Sciatic nerve (tissue), 2 donors: ENCODE measurements around the gene NARS2. TPM values are rescaled to one million over a fixed set of nuclear protein-coding genes. Genes with fewer than 3 reads are reported as not detected.
"Not testable (repeated sequence)": the region's sequence is repeated elsewhere in the genome, so short reads cannot be mapped to it uniquely, and the experiment has no call there.

ENCODE experiments used
- ATAC-seq: fragments of 200-7000 bp; cut with Tn5 transposase; one replicate; pipeline ENCODE4 v1.9.1; 2020; ENCODE audit warnings: mild to moderate bottlenecking, moderate library complexity
- DNase-seq: peaks from one replicate; pipeline ENCODE4 v3.0.0-alpha.2; 2020; ENCODE audit warnings: low spot score
- intact Hi-C: fragments of 100-400 bp; cut with DNase I; formaldehyde crosslinking; loops from one replicate; pipeline ENCODE4 v1.14.2; 2022
- total RNA-seq: library from RNA; stranded (reverse); fragmentation: NEBNext Ultra II Directional; extraction: Animal tissue kit (Norgen Biotek cat#: 25700); gene quantifications from one replicate; pipeline ENCODE4 v1.2.1, GENCODE V29; 2021
- donor health status: DM: no; HTN: no; CAD: no.
- donor health status: DM: no; HTN: no; CAD: no.

Gene NARS2
- total RNA-seq: 15.0 TPM

- ATAC-seq (peak; percentile 100), DNase-seq (peak; percentile 99)
- intact Hi-C loops: no loop called here
Measured at GRCh38 chr11:78574386-78575381, at the start of gene NARS2. TSS of gene NARS2 (minus strand) at chr11:78574864. CDS start at chr11:78574488, 376 bp downstream.

DNA sequence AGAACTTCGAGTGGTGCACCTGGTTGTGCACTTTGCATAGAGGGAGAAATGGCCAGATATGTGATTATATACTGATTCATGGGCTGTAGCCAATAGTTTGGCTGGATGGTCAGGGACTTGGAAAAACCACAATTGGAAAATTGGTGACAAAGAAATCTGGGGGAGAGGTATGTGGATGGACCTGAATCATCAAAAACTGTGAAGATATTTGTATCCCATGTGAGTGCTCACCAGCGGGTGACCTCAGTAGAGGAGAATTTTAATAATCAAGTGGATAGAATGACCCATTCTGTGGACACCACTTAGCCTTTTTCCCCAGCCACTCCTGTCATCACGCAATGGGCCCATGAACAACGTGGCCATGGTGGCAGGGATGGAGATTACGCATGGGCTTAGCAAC, 48.0 kb upstream of the NARS2 start:
- no peak for ATAC-seq
- intact Hi-C loops: no loop called here
- DNase-seq: no peak

DNA sequence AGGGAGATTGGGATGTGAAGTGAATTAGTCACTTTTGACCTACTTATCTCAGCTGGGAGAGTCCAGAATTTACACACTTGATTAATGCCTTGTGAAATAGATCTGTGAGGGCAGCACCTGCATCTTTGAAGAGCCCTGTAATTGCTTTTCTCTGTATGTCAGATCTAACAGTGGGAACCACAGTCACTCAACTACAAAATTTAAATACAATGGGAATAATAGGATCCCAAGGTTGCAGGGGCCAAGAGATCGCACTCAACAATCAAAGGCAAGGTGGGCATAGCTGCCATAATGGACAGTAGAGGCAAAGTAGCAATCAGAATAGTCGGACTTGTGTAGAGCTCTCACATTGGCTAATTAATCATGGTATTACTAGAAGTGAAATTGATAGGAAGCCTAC, 45.5 kb upstream of the NARS2 start:
- no peak for ATAC-seq
- intact Hi-C loops: no loop called here

DNA sequence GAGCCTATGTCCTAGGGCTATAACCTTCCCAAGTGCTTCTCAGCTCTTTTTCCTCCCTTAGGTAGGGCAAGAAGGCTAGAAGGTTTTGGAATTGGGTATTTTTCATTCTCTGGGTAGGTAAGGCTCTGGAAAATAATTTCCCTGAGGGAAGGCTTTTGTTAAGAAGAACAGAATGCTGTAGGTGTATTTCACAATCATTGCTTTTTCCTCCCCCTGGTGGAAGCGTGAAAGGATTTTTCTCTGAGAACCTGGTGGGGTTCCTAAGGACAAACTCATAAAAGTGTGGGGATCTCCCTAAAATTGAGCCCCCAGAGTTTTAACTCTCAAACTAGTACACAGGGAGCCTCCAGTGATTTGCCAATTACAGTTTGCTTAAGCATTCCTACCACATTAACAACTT, 41.1 kb upstream of the NARS2 start:
- no peak for ATAC-seq
- no peak for DNase-seq
- intact Hi-C loops: no loop called here

More for the DNA sequence above, 45.5 kb upstream of the NARS2 start:
- no peak for DNase-seq

DNA sequence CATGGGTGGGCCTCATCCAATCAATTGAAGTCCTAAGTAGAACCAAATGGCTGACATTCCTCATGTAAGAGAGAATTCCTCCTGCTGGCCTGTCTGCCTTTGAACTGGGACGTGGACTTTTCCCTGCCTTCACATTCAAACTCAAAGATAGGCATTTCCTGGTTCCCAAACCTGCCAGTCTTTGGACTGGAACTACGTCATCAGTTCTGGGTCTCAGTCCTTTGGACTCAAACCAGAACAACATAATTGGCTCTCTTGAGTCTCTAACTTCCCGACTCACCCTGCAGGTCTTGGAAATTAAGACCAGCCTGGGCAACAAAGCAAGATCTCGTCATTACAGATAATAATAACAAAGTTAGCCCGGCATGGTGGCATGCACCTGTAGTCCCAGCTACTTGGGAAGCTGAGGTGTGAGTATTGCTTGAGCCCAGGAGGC, 38.7 kb upstream of the NARS2 start:
- ATAC-seq (no peak), DNase-seq (no peak)
- intact Hi-C loops: no loop called here

DNA sequence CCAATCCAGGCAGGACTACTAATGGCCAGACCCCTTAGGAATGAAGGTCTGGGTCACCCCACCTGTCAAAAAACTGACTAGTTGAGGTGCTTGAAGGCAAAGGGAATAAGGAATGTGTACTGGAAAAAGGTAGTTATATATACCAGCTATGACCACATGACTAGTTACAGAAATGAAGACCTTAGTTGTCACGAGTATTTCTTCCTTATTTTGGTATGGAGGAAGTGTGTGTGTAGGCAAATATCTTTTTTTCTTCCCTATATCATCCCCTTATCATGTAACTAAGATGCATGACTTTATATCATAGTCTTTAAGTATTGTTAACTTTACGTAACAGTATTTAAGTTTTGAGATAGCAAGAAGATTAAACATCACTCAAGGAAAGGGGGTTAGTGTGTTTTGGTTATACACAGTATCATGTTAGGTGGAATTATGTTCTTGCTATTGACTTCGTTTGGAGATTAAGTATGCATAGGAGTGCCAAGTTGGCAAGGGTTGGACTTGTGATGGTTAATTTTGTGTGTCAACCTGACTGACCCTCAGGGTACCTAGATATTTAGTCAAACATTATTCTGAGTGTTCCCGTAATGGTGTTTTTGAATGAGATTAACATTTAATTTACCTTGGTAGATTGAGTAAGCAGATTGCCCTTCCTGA, 38.2 kb upstream of the NARS2 start:
- intact Hi-C loops: no loop called here
- DNase-seq (no peak), ATAC-seq (no peak)

GRCh38 chr11:78609321-78609720, 34.7 kb upstream of the NARS2 start:
- ATAC-seq, intact Hi-C loops, DNase-seq: not testable (repeated sequence)

- DNase-seq (no peak), ATAC-seq (no peak)
- intact Hi-C loops: no loop called here
Measured at GRCh38 chr11:78607696-78608095, 33.0 kb upstream of the NARS2 start.

GRCh38 chr11:78606667-78607066, 32.0 kb upstream of the NARS2 start:
- DNase-seq: no peak
- intact Hi-C loops: no loop called here
- ATAC-seq: no peak

GRCh38 chr11:78605296-78605695, 30.6 kb upstream of the NARS2 start:
- ATAC-seq (no peak), DNase-seq (no peak)
- intact Hi-C loops: no loop called here

DNA sequence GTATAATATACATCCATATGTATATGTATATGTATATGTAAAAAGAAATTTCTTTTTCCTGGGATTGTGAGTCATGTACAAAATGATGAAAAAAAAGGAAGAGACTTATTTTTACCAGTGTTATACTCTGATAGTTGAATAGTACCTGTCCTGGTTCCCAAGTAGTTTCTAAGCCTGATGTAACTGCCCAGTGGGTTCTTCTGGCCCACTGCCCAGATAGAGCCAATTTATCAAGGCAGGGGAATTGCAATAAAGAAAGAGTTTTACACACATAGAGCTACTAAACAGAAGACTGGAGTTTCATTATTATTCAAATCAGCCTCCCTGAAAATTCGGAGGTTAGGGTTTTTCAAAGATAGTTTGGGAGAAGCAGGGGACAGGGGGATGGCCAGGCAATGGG, 29.1 kb upstream of the NARS2 start:
- intact Hi-C loops: no loop called here
- ATAC-seq (no peak), DNase-seq (no peak)

GRCh38 chr11:78602771-78603170, 28.1 kb upstream of the NARS2 start:
- DNase-seq, ATAC-seq, intact Hi-C loops: not testable (repeated sequence)

- intact Hi-C loops, ATAC-seq, DNase-seq: not testable (repeated sequence)
Measured at GRCh38 chr11:78601066-78601465, 26.4 kb upstream of the NARS2 start.

GRCh38 chr11:78597579-78597978, 22.9 kb upstream of the NARS2 start:
- intact Hi-C loops, DNase-seq, ATAC-seq: not testable (repeated sequence)

DNA sequence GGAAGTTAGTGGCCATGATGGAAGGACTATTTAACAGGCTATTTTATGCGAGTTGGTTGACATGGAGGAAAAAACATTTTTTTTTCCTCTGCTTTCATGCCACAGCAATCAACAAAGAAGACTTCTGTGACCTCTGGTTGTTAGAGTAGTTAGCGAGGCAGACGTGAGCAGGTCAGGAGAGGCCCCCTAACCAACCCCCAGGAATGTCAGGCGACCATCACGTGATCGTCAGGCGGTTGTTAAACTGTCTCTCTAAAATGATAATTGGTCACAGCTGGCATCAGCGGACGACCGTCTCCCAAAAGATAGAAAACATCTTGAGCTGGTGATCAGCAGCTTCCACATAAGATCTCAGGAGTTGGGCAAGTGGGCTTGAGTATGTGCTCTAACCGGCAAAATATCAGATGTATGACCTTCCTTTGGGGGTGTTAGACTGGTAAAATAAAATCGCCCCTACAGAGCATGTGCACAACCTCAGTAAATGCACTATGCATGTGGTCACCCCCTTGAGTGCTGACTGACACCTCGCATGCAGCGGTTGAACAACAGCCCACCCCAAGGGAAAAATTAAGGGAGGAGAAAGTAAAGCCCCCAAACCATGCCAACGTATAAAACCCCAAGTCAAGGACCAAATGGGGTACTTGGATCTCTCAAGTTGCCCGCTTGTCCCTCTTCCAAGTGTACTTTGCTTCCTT, 20.9 kb upstream of the NARS2 start:
- no peak for DNase-seq
- ATAC-seq: no peak
- intact Hi-C loops: no loop called here

GRCh38 chr11:78594814-78595213, 20.1 kb upstream of the NARS2 start:
- DNase-seq (no peak), ATAC-seq (no peak)
- intact Hi-C loops: no loop called here

GRCh38 chr11:78588517-78588916, 13.9 kb upstream of the NARS2 start:
- DNase-seq (no peak), ATAC-seq (no peak)
- intact Hi-C loops: no loop called here

GRCh38 chr11:78587446-78587845, 12.8 kb upstream of the NARS2 start:
- no peak for ATAC-seq
- no peak for DNase-seq
- intact Hi-C loops: no loop called here

DNA sequence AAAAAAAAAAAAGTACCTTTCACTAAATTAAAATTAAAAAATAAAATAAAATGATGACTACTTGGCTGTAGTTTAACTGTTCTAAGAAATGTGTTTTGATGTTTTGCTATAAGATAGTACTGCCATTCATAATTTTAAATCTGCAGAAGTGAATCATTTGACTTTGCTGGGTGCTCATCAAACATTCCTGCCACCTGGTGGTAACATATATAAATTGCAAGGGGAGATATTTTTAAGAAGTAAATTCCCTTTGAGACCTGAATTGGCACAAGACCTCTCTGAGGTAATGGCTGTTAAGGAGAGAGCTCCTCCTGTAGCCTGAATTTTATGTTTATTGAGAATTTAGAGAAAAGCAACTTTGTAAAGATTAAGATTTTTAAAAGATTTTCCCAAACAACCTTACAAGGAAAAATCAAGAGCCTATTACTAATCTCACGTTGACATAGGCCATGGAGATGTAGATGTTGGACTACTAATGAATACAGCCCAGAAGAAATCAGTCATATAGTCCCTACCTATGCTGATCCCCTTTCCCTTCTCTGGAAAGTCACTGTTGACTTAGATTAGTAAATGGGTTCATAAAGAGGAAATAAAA, 11.9 kb upstream of the NARS2 start:
- DNase-seq: no peak
- no peak for ATAC-seq

More for the DNA sequence above, 11.9 kb upstream of the NARS2 start:
- intact Hi-C loops: no loop called here
